Glutamatergic neuron (in vitro differentiated cells): ENCODE measurements around the gene C5AR2. TPM values are rescaled to one million over a fixed set of nuclear protein-coding genes. Genes with fewer than 3 reads are reported as not detected.
A peak's percentile ranks its signal among the peaks of the same experiment; 100 is the strongest.

Experiments
- DNase-seq: peaks from one replicate; pipeline ENCODE4 v3.0.0; 2022
- H3K27ac Mint-ChIP-seq: one replicate; pipeline ENCODE4 v1.8.0; 2020; ENCODE audit warnings: mild to moderate bottlenecking, mixed read lengths, inconsistent platforms; ENCODE audit not compliant: unreplicated experiment
- H3K27me3 Mint-ChIP-seq: one replicate; pipeline ENCODE4 v1.8.0; 2020; ENCODE audit warnings: mild to moderate bottlenecking, moderate library complexity, mixed read lengths, inconsistent platforms; ENCODE audit not compliant: unreplicated experiment
- H3K36me3 Mint-ChIP-seq: one replicate; pipeline ENCODE4 v1.8.0; 2020; ENCODE audit warnings: mild to moderate bottlenecking, mixed read lengths, inconsistent platforms; ENCODE audit not compliant: unreplicated experiment
- H3K4me1 Mint-ChIP-seq: one replicate; pipeline ENCODE4 v1.8.0; 2020; ENCODE audit warnings: mild to moderate bottlenecking, low read depth, mixed read lengths, inconsistent platforms; ENCODE audit not compliant: unreplicated experiment
- H3K4me3 Mint-ChIP-seq: one replicate; pipeline ENCODE4 v1.8.0; 2020; ENCODE audit warnings: mild to moderate bottlenecking, mixed read lengths, inconsistent platforms; ENCODE audit not compliant: unreplicated experiment
- H3K9me3 Mint-ChIP-seq: one replicate; pipeline ENCODE4 v1.8.0; 2020; ENCODE audit warnings: mild to moderate bottlenecking, moderate library complexity, mixed read lengths, inconsistent platforms; ENCODE audit not compliant: unreplicated experiment
- CTCF ChIP-seq: fragments of 200-600 bp; sonication (generic); IDR thresholded peaks from one replicate; pipeline ENCODE4 v1.5.0; 2021; ENCODE audit not compliant: partially characterized antibody, unreplicated experiment
- total RNA-seq: library from RNA; stranded (reverse); fragmentation: NEBNext Ultra II Directional; extraction: Animal tissue kit (Norgen Biotek cat#: 25700); gene quantifications from one replicate; pipeline ENCODE4 v1.2.1, GENCODE V29; 2021; ENCODE audit not compliant: unreplicated experiment

Gene C5AR2
- total RNA-seq, 1 donor from 2014 or later, result not detected

- peaks cover 4% of the 10 kb centered on the region for H3K27me3 Mint-ChIP-seq
- H3K27ac Mint-ChIP-seq, result peak within 1 kb of the TSS; percentile 69
- peak within 1 kb of the TSS; percentile 98 for H3K4me3 Mint-ChIP-seq
- peaks cover 6% of the 10 kb centered on the region for H3K9me3 Mint-ChIP-seq
- peak; percentile 97 for TF ChIP-seq CTCF
- H3K4me1 Mint-ChIP-seq, result peaks cover 8% of the 10 kb centered on the region
- DNase-seq, result peak; percentile 97
- H3K36me3 Mint-ChIP-seq, result no peaks in the 10 kb centered on the region
Measured at GRCh38 chr19:47348819-47349795, 17.1 kb downstream of the C5AR2 start, which contains the start of gene DHX34. Gene DHX34 (plus strand): TSS chr19:47349315. CDS start chr19:47353031, 3,716 bp downstream.

- peaks cover 8% of the 10 kb centered on the region for H3K27me3 Mint-ChIP-seq
- no peak for TF ChIP-seq CTCF
- H3K36me3 Mint-ChIP-seq, result peaks cover 4% of the 10 kb centered on the region
- H3K4me3 Mint-ChIP-seq, result peak overlapping the region; percentile 2
- H3K4me1 Mint-ChIP-seq, result peaks cover 8% of the 10 kb centered on the region
- no peak overlapping the region for H3K27ac Mint-ChIP-seq
- H3K9me3 Mint-ChIP-seq, result peaks cover 7% of the 10 kb centered on the region
- DNase-seq, result no peak
Measured at GRCh38 chr19:47350630-47351029, 18.7 kb downstream of the C5AR2 start.

- Mint-ChIP-seq H3K36me3 (peaks cover 4% of the 10 kb centered on the region), H3K4me3 (peak overlapping the region; percentile 25)
- no peak for DNase-seq
Measured at GRCh38 chr19:47351548-47351947, 19.6 kb downstream of the C5AR2 start.

GRCh38 chr19:47352095-47352494 lies 20.1 kb downstream of the C5AR2 start:
- peaks cover 4% of the 10 kb centered on the region for H3K36me3 Mint-ChIP-seq
- H3K27ac Mint-ChIP-seq, result no peak overlapping the region
- no peak for TF ChIP-seq CTCF
- H3K27me3 Mint-ChIP-seq, result peaks cover 8% of the 10 kb centered on the region
- DNase-seq, result no peak
- peaks cover 7% of the 10 kb centered on the region for H3K9me3 Mint-ChIP-seq
- peaks cover 8% of the 10 kb centered on the region for H3K4me1 Mint-ChIP-seq
- H3K4me3 Mint-ChIP-seq, result no peak overlapping the region

More at GRCh38 chr19:47351548-47351947, 19.6 kb downstream of the C5AR2 start:
- peaks cover 8% of the 10 kb centered on the region for H3K27me3 Mint-ChIP-seq
- no peak for TF ChIP-seq CTCF
- H3K27ac Mint-ChIP-seq, result no peak overlapping the region
- peaks cover 8% of the 10 kb centered on the region for H3K4me1 Mint-ChIP-seq
- H3K9me3 Mint-ChIP-seq, result peaks cover 7% of the 10 kb centered on the region

GRCh38 chr19:47353307-47353712 lies 21.3 kb downstream of the C5AR2 start:
- peaks cover 8% of the 10 kb centered on the region for H3K4me1 Mint-ChIP-seq
- H3K36me3 Mint-ChIP-seq, result peaks cover 4% of the 10 kb centered on the region
- peaks cover 7% of the 10 kb centered on the region for H3K9me3 Mint-ChIP-seq
- TF ChIP-seq CTCF, result no peak
- DNase-seq, result no peak
- H3K27ac Mint-ChIP-seq, result no peak overlapping the region
- H3K27me3 Mint-ChIP-seq, result peaks cover 8% of the 10 kb centered on the region
- no peak overlapping the region for H3K4me3 Mint-ChIP-seq
